Lower leg skin (tissue), 4 donors: ENCODE measurements around the gene EME2. TPM values are rescaled to one million over a fixed set of nuclear protein-coding genes. Genes with fewer than 3 reads are reported as not detected.

ENCODE experiments used
- DNase-seq, 2 donors: peaks; one replicate each; pipeline ENCODE4 v3.0.0-alpha.2; 2019; ENCODE audit warnings: low spot score in 2 of 2
- H3K4me3 ChIP-seq: fragments of 200-600 bp; sonication (generic); 2 replicates; pipeline ENCODE4 v1.5.1; 2017; ENCODE audit warnings: mild to moderate bottlenecking, low read depth; ENCODE audit not compliant: poor library complexity, severe bottlenecking
- CTCF ChIP-seq, 3 donors: fragments of 450-650 bp; IDR thresholded peaks; one replicate each; pipeline ENCODE4 v1.5.1; 2016; ENCODE audit warnings: antibody characterized with exemption in 3 of 3, mild to moderate bottlenecking in 3 of 3, moderate library complexity in 2 of 3
- POLR2A ChIP-seq, 2 donors: fragments of 450-650 bp; IDR thresholded peaks; one replicate each; pipeline ENCODE4 v1.6.1; 2016 to 2017; ENCODE audit warnings: antibody characterized with exemption in 2 of 2, mild to moderate bottlenecking in 1 of 2, moderate library complexity in 1 of 2
- WGBS, 2 donors: methylation state at CpG; one replicate each; pipeline ENCODE4 v1.1.5; 2018; 5-methylcytosine and 5-hydroxymethylcytosine counted together
- intact Hi-C: fragments of 100-400 bp; cut with DNase I; formaldehyde crosslinking; loops from one replicate; pipeline ENCODE4 v1.15.0; 2023; ENCODE audit warnings: low total_unique reads
- total RNA-seq, 4 donors: library from RNA; depleted of rRNA; stranded (reverse); fragments of >200 nt; gene quantifications; one replicate each; pipeline ENCODE4 v1.1.0, GENCODE V29; 2016

Gene EME2
- total RNA-seq, 4 donors from 2014 or later: 7.6 to 22.3 (median 13.0) TPM

- intact Hi-C loops: no loop called here
- H3K4me3 ChIP-seq: no peak overlapping the region
- WGBS, 2 donors: 94 to 96% methylated on average over 16 of the region's 16 CpGs
- TF ChIP-seq POLR2A (IDR thresholded peaks at IDR 0.05): no peak
- TF ChIP-seq CTCF (IDR thresholded peaks at IDR 0.05): no peak
- DNase-seq: no peak
Measured at GRCh38 chr16:1810106-1810505, 37.5 kb downstream of the EME2 start.

GRCh38 chr16:1810536-1810935 lies 37.9 kb downstream of the EME2 start:
- no peak for TF ChIP-seq CTCF (IDR thresholded peaks at IDR 0.05)
- no peak for TF ChIP-seq POLR2A (IDR thresholded peaks at IDR 0.05)
- no peak overlapping the region for H3K4me3 ChIP-seq
- intact Hi-C loops: no loop called here
- 96% methylated on average over 12 to 16 of the region's 16 CpGs for WGBS, 2 donors
- no peak for DNase-seq

- no peak overlapping the region for H3K4me3 ChIP-seq
- intact Hi-C loops: no loop called here
- DNase-seq: no peak
- TF ChIP-seq POLR2A (IDR thresholded peaks at IDR 0.05): no peak
- TF ChIP-seq CTCF (IDR thresholded peaks at IDR 0.05): no peak
- 16 to 24% methylated on average over 17 of the region's 17 CpGs for WGBS, 2 donors
Measured at GRCh38 chr16:1812732-1813163, 40.1 kb downstream of the EME2 start.

- DNase-seq: no peak
- intact Hi-C loops: no loop called here
- 92 to 93% methylated on average over 11 of the region's 11 CpGs for WGBS, 2 donors
- TF ChIP-seq CTCF (IDR thresholded peaks at IDR 0.05): no peak
- TF ChIP-seq POLR2A (IDR thresholded peaks at IDR 0.05): no peak
- no peak overlapping the region for H3K4me3 ChIP-seq
Measured at GRCh38 chr16:1815461-1815860, 42.9 kb downstream of the EME2 start.

- no peak for DNase-seq
Measured at GRCh38 chr16:1816396-1817275, 44.0 kb downstream of the EME2 start.

More at GRCh38 chr16:1816396-1817275, 44.0 kb downstream of the EME2 start:
- TF ChIP-seq POLR2A (IDR thresholded peaks at IDR 0.05) (no peak), CTCF (IDR thresholded peaks at IDR 0.05) (no peak)
- WGBS, 2 donors: 94% methylated on average over 29 to 38 of the region's 40 CpGs
- intact Hi-C loops: no loop called here
- no peak overlapping the region for H3K4me3 ChIP-seq
